CD4-positive, alpha-beta T cell treated with Interferon gamma for 1 hour (primary cell): ENCODE measurements around the gene GRM4.

ENCODE experiments used
- DNase-seq: peaks from one replicate; pipeline ENCODE4 v3.0.0-alpha.2; 2020

Gene GRM4

DNA sequence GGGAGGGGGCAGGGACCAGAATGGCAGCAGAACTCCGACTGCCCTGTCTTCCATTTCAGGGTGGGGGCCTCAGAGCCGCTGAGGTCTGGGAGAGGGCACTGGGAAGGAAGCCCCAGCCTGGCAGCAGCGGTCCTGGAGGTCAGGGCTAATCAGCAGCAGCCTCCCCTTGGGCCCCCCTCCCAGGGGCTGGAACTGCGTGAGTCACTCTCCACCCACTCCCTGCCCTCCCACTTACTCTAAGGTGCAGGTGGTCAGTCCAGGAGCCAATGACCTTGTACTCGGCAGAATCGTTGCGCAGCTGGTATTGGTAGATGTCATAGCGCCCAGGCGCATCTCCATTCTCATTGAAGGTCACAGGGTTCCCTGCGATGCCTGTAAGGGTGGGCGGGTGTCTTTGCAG, 105.9 kb downstream of the GRM4 start:
- DNase-seq: no peak

DNA sequence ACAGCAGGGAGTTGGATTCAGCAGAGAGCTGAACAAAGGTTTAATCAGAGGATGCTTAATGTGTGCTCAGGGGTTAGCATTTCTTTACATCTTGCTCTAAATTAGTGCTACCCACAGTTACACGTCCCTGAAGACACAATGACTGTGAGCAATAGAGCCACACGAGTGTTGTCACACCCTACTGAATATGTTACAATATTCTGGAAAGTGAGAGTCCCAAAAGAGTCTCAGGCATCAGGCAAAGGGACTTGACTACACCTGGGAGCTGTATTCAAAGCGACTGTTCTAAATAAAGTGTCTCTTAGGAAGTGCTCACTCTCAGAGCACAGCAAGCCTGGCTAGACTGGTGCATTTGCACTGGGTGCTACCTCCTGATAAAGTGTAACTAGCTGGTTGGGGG, 108.7 kb downstream of the GRM4 start:
- no peak for DNase-seq

DNA sequence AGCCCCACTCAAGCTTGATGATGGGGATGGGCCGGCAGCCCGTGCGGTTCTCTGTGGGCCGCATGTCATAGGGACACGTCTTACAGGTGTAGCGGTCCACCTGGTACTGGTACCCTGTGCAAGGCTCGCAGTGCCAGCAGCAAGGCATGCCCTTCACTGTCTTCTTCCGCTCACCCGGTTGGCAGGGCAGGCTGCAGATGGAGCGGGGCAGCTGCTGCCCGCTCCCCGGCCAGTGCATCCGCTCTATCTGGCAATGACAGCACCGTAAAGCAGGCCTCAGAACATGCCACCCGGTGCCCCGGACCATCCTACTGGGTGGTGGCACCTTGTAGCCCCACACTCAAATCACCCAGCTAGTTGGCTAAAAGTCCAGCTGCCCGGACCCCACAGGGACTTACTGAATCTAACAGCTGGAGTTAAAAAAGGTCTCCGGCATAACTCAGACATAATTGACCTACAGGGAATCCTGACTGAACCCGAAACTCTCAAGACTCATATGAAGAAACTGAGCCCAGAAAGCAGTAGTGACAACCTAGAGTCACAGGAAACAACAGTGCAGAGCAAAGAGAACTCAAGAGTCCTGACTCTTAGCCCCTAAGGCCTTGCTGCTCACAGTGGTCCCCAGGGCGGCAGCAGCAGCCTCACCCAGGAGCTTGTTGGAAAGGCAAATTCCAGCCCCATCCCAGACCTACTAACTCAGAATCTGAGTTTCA, 109.4 kb downstream of the GRM4 start:
- DNase-seq: no peak

DNA sequence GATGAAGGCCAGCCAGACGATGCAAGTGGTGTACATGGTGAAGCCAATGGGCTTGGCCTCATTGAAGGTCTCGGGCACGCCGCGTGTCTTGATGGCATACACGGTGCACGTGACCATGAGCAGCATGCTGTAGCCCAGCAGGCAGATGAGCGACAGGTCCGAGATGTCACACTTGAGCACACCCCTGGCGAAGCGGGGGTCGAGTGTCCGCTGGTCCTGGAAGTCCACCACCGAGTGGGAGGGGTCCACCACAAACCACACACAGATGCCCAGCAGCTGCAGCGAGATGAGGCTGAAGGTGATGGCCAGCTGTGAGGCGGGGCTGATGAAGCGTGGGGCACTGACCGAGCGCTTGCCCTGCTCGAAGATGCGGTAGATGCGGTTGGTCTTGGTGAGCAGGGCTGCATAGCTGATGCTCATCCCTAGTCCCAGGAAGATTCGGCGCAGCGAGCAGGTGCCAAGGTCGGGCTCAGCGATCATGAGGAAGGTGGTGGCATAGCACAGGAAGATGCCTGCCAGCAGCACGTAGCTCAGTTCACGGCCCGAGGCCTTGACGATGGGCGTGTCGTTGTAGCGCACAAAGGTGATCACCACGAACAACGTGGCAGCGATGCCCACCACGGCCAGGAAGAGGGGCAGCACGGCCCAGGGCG, 110.1 kb downstream of the GRM4 start:
- DNase-seq: no peak

DNA sequence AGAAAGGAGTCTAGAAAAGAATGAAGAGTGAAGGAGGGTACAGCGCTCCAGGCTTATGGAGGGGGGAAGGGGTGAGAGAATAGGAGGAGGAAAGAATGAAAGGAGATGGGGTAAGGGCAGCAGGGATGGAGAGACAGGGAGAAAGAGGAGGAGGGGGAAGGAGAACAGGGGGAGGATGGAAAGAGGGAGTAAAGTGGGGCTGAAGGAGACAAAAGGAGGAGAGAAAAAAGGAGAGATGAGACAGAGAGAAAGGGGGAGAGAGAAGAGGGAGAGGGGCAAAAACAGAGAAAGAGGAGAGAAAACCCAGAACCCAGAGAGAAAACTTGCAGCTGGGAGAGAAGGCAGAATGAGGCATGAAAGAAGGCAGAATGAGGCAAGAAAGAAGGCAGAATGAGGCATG, 110.7 kb downstream of the GRM4 start:
- no peak for DNase-seq

DNA sequence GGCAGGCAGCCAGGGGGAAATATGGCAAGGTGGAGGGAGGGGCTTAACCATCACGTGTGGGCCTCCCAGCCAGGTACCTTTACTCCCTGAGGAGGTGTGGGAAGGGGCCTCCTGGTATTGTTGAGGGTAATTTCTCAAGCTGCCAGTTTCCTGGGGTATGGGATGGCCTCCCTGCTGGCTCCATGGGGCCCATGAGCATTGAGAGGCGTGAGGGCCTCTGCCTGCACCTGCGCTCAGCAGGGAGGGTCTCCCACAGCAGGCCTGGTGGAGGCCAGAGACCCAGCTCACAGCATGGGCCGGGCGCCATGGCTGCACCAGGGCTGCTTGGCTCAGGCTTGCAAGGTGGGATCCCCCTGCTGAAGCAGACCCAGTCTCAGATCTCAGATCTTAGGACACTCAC, 113.0 kb downstream of the GRM4 start:
- DNase-seq: no peak

DNA sequence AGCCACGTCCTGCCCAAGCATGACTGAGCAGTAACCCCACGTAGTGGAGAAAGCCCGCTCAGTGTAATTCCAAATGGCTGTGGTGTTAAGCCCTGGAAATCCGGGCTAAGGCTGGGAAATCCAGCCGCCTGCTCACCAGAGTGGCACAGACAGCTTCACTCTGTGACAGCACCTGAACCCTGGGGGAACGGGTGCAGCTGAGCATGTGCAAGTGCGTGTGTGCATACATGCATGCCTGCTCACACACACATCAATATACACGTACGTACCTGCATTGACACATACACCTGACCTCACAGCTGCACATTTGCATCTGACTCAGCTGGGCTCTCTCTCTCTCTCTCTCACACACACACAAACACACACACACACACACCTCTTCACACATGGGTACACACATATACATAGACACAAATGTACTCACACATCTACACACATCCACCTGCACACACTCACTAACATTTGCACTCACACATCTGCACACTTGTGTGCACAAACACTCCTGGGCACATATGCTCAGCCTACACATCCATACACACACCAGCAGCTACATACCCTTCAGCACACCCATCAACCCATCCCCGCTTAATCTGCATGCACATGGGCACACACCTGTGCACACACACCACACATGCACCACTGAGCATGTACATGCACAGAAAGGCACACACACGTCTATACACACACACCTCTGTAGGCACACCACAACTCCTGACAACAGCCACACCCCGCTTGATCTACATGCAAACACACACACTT, 114.1 kb downstream of the GRM4 start:
- no peak for DNase-seq

DNA sequence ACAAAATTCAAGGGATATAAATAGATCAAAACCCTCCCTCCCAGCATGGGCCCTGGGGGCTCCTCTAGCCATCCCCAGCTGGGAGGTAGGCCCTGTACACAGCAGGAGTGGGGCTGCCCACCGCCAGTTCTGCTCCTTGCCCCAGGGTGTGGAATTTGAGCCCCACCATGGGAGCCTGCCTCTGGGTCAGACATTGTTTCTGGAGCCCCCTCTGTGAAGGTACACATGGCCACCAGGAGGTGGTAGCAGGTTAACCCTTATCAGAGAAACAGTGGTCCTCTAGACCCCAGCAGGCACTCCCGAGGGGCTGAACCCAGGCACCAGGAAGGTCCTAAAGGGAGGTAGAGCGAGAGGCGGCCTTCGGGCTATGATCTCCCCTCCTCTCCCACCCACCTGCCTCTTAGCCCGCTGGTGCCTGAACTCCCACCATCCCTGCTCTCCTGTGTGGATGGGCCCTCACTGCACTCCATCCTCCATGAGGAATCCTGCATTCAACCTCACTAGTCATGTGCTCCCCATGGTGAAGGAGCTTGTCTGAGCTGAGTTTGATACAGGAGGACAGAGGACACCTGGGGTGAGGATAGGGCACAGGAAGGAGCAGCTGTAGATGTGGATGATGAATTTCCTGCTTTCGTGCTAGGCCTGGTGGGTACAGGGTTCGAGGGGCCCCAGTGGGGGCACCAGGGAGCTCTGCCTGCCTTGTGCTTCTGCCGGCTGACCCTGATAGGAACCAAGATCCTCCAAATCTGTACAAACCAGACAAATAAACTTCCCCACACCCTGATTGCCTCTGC, 114.9 kb downstream of the GRM4 start:
- DNase-seq: no peak

DNA sequence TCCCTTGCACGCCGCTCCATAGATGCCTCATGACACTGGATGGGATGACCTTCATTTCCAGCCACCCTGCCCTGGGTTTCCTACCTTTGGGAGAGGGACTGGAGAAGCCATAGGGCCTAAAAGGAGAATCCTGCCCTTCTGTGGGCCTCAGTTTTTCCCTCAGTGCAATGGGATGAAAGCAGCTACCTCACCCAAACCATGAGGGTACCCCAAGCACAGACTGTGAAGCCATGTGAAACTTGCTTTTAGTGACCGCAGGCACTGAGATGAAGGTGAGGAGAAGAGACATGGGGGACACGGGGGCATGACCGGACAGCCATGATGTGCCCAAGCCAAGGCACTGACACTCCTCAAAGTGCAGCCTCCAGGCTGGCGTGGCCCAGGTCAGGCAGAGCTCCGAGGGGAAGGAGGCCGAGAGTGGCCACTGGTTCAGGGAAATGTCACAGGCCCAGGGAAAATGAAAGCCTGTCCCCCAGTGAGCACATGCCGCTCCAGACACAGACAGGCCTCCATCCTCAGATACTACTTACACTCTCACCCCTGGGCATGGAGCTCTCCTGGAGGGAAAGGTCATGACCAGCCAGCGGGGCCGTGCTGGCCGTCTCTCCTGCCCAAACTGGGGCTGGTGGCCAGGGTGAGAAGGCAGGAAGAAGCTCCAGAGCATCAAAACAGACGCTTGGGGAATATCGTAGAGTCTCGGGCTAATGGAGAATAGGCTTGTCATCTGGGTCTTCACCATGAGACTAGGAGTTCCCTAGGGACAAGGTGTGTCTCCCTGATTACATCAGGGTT, 116.2 kb downstream of the GRM4 start:
- no peak for DNase-seq

DNA sequence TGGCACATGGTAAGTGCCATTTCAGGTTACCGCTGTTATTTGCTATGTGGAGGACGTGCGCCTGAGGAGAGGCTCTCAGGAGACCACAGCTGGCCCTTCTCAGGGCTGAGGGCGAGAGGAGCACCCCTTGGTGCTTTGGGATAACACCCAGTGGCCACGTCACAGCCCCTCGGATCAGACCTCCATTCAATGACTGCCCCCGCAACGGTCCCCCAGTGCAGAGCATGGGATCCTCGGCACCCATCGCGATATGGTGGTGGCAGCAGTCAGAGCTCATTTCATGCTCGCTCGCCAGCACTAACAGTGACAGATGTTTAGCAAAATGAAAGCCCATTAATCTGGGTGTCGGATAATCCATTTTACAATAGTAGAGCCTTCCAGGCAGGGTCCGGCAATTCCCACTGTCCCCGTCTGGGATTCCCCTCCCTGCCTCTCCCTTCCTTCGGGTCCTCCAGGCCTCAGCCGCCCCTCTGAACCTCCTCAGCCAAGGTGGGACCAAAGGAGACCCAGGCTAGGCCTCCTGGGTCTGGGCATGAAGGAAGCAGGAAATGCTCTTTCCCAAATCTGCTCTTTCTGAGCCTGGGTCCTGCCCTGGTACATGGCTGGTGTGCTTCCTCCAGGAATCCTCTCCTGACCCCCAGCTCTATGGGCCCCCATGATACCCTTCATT, 117.1 kb downstream of the GRM4 start:
- no peak for DNase-seq

DNA sequence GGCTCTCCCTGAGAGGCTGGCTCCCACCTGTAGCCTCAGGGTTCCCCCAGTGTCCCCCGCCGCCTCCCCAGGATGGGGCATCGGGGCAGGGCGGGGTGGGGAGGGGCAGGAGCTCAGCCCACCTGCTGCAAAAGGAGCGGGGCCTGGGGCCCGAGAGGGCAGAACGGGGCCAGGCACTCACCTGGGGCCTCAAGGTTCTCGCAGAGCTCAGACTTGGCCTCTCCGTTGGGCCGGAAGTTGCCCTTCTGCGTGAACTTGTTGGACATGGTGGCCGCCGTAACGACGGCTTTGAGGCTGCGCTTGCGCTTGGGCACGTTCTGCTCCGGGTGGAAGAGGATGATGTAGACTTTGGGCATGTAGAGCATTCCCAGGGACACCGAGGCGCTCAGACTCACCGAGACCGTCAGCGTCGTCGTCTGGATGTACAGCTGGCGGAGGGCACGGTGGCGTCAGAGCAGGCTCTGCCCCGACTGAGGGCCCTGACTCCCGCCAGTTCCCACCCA, 117.9 kb downstream of the GRM4 start:
- DNase-seq: no peak

DNA sequence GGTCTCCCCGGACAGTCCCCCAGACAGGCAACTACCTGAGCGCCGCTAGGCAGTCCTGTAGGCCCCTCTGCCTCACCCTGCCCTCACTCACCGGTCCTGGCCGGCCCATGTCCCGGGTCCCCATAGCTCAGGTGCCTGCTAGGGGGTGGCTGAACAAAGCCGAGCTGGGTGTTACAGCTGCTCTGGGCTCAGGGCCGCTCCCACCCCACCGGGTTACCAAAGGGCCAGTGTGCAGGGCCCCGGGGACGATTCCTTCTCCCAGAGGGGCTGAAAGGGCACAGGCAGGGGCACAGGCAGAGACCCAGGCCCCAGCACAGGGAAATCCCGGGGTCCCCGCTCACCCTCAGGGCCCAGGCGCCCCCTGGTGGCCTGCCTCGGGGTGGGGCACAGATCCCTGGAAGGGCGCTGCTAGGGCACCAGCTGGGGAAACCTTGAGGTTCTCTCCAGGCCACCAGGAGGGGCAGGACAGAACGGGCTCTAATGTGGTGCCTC, 118.4 kb downstream of the GRM4 start:
- DNase-seq: peak; percentile 42

DNA sequence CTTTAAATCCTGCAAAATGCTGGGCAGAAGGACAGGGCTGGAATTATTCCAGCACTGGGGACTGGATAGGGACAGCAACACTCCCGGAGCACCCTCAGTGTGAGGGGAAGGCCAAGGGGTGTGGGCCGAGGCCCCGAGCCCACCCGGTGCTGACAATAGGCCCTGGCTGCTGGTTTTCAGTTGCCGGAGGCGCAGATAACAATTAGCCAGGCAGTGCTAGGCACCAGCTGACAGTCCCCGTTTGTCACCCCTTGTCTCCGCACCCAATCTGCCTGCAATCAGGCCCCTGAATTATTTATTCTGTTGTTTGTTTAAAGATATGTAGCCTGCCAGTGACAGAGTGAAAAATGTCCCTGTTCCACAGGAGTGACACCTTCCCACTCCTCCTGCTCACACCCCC, 120.0 kb downstream of the GRM4 start:
- no peak for DNase-seq

DNA sequence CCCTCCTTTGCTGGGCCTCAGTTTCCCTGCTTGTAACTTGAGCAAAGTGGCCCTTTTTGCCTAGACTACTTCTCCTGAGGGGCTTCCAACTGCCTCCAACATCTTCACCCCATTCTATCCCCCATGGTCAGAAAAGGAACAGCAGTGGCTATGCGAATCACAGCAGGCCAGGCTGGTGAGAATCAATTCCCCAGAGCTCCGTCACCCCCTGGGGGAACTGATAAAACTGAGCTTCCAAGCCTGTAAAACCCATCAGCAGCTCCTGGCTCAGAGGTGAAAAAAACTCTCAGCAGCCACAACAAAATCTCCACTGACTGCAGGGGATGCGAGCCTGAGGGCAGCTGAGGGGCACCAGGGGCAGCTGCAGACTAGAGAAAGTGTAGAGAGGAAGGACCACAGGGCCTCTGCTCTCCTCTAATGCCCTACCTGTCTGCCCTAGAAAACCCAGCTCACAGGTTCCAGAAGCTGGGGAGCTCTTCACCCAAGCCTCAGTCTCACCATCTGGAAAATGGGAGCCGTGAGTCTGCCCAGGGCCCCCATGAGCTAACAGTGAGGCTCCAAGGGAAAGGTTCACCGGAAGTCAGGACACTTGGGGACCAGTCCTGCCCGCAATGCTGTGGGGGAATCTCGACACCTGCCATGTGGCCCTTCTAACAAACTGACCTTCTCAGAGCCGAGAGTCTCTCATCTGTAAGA, 120.6 kb downstream of the GRM4 start:
- no peak for DNase-seq

DNA sequence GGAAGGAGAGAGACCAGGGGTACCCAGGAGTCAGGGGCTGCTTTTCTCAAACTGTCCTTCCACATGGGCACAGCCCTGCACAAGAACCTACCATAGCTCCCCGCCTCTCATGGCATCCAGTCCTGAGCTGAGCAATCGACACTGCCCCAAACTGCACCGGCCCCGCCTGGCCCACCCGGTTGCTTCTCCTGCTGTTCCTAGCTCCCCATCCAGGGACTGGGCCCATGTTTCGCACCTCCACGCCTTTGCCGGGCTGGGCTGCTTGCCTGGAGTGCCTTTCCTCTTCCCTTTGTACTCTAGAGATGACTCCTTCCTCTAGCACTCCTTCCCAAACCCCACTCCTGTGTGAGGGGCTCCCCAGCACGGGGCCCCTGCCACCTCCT, 123.0 kb downstream of the GRM4 start:
- DNase-seq: no peak

DNA sequence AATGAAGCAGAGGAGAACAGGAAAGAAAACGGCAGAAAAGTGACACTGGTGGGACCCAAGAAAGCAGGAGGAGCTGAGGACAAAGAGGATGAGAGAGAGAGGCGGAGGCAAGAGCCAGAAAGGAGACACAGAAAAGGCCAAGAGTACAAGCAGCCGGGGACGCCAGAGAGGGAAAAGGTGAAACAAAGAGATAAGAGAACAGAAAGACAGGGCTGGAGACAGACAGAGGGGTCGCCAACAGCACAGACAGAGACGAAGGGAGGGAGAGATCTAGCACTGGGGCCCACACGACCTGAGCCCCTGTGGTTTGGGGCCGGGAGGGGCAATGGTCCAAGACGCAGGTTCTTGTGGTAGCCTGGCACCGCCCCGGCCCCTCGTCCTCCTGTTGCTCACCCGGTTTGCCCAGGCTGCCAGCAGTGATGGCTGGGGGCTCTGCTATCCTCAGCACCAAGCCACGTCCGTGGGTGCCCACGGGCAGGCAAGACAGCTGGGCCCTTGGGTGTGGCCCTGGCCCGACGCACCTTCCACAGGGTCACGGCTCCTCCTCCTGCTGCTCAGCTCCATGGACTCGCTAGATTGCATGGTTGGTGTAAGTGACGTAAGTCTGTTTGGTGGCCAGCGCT, 123.5 kb downstream of the GRM4 start:
- DNase-seq: no peak

DNA sequence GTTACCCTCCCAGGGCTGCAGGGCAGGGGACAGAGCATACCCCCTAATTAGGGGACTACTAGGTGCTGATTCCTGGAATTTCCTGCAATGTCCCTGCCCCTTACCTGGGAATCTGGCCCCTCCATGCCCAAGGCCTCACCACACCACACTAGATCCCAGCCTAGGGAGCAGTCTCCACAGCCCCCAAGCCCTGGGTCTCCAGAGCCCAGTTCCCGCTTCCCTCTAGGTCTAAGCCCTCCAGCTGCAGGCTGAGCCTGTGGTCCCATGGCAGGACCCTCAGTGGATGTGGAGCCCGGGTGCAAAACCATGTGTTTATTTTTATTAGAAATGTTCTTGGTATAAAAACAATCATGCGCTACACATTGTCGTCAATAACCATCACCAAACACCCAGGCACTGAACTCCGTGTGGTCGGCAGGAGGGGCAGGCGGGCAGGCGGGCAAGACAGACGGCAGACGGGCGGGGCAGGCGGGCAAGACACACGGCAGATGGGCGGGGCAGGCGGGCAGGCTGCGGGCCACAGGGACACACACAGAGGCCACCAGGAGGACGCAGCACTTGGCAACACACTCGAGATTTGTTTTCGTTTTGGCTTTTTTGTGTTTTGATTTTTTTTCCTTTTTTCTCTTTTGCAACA, 124.2 kb downstream of the GRM4 start:
- DNase-seq: no peak

DNA sequence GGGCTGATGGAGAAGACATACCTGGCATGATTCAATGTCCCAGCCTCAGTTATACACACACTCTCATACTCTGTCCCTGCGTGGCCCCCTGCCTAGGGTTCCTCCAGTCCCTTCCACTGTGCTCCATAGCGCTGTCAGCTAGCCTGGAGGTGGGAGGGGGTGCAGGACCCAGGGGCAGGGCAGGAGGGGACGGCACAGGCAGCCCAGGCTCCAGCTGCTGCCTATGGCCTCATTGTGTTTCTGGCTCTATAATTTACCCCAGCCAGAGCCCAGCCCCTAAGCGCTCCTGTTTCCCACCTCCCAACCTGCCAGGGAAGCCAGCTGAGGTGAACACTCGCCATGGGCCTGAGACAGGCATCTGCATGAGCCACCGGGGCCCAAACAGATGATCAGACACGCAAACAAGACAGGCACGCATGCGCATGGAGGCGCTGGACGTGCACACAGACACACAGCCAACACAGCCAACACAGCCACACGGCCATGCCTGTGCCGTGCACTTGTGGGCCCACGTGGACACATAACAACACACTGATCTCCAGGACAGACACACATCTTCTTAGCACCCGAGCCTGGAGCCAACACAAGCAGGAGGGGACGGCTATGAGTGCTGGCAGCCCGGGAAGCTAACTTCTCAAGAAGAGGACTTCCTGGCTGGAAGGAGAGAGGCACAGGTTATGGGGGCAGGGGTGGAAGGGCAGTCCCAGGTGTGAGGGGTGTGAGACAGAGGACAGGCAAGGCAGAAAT, 124.9 kb downstream of the GRM4 start:
- DNase-seq: no peak

DNA sequence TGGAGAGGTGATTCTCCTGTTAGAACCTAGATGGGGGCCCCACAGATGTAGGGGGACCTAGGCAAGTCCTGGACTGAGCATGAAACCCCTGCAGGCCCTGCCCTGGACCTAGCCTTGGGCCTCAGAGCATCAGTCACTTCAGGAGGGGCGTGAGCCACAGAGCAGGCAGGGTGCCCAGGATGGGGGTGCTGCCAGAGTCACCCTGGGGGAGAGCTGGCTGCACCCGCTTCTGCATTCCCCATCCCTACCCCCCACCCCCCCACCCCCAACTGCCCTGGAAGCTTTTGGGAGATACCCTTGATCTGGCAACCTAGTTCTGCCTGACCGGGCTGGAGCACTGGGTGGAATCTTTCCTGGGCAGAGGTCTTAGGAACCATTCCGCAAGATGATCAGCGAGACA, 125.6 kb downstream of the GRM4 start:
- no peak for DNase-seq
